ENCODE measurements around the gene ANKRD53. TPM values are rescaled to one million over a fixed set of nuclear protein-coding genes. Genes with fewer than 3 reads are reported as not detected.
A peak's percentile ranks its signal among the peaks of the same experiment; 100 is the strongest.

ANKRD53 gene
- total RNA-seq, 4 donors from 2014 or later: 1.8 to 3.7 TPM; not detected in 2

DNA sequence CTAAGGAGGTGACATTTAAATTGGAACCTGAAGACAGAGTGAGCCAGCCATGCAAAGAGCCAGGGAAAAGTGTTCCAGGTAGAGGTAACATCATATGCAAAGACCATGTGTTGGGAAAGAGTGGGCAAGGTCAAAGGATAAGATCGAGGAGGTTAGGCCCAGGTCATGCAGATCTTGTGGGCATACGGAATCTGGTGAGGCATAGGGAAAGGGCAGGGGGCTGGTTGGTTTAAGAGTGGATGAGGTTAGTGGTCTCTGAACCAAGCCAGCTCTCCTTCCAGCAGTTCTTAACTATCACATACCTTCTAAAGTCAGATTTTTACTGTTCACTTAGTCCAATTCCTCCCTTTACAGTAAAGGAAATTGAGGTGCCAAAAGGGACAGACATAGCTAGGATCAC is 3.0 kb downstream of the ANKRD53 start:
- no peak for TF ChIP-seq POLR2A (IDR thresholded peaks at IDR 0.05)
- TF ChIP-seq, protein P1, sequence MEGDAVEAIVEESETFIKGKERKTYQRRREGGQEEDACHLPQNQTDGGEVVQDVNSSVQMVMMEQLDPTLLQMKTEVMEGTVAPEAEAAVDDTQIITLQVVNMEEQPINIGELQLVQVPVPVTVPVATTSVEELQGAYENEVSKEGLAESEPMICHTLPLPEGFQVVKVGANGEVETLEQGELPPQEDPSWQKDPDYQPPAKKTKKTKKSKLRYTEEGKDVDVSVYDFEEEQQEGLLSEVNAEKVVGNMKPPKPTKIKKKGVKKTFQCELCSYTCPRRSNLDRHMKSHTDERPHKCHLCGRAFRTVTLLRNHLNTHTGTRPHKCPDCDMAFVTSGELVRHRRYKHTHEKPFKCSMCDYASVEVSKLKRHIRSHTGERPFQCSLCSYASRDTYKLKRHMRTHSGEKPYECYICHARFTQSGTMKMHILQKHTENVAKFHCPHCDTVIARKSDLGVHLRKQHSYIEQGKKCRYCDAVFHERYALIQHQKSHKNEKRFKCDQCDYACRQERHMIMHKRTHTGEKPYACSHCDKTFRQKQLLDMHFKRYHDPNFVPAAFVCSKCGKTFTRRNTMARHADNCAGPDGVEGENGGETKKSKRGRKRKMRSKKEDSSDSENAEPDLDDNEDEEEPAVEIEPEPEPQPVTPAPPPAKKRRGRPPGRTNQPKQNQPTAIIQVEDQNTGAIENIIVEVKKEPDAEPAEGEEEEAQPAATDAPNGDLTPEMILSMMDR (IDR thresholded peaks at IDR 0.05): no peak
- Histone ChIP-seq H3K4me1 (peaks cover 2 to 5% of the 10 kb centered on the region in 2 donors), H3K27me3 (no peaks in the 10 kb centered on the region), H3K9me3 (no peaks in the 10 kb centered on the region), H3K27ac (no peak overlapping the region), H3K4me3 (no peak overlapping the region), H3K36me3 (no peaks in the 10 kb centered on the region)
- intact Hi-C loops (cut with DNase I; ENCODE audit: low total_unique reads): no loop called here
- DNase-seq: no peak

DNA sequence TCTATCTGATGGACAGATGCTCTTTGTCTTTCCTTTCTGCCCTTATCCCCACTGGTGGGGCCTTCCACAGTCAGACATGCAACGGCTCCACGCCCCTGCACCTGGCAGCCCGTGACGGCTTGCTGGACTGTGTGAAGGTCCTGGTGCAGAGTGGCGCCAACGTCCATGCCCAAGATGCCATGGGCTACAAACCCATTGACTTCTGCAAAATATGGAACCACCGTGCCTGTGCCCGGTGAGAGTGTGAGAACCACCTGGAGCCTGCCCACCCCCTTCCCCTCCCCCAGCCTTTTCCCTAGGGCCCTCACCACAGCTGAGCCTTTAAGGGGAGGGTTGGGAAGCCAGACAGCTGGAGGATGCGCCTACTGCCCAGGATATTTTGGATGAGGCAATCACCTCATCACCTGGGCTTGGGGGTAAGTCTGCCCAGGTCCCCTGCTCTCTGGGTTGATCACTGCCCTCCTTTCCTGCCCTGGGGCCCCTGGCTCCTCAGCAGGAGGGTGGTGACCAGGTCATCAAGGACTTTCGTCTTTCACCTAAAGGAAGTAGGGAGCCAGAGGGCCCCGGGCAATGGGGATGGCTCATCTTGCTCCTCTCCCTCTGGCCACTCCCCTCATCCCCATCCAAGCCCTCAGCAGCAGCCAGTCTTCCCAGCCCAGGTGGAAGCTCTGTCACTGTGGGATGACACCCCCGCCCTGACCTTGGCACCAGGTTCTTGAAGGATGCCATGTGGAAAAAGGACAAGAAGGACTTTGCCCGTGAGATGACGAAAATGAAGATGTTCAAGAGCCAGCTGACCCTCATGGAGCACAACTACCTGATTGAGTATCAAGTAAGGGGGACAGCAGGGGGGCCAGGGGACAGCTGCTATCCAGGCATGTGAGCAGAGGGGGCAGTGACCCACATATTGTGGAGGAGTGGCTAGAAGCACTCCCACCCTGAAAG is 3.7 kb downstream of the ANKRD53 start:
- TF ChIP-seq POLR2A (IDR thresholded peaks at IDR 0.05): no peak
- TF ChIP-seq, protein P1 (IDR thresholded peaks at IDR 0.05): no peak
- no peak overlapping the region for H3K4me3 ChIP-seq
- peaks cover 0 to 5% of the 10 kb centered on the region in 2 donors for H3K4me1 ChIP-seq
- peak; percentile 9 to 14 for DNase-seq
- no peaks in the 10 kb centered on the region for H3K9me3 ChIP-seq
- intact Hi-C loops (cut with DNase I; ENCODE audit: low total_unique reads): no loop called here
- no peak overlapping the region for H3K27ac ChIP-seq
- H3K36me3 ChIP-seq: no peaks in the 10 kb centered on the region
- no peaks in the 10 kb centered on the region for H3K27me3 ChIP-seq

DNA sequence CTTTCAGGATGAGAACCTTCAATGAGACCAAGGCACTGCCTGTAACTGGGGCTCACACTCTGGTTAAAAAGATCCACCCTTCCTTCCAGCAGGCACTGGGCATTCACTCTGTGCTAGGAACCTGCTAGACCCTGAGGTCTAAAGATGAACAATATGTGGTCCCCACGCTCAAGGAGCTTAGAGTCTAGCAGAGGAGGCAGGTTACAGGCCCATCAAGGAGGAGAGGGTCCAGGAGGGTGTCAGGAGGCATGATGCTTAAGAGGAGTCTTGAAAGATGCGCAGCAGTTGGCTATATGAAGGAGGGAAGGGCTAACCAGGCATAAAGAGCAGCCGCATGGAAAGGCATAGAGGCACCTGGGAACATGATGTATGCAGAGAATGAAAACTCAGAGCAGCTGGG is 4.5 kb downstream of the ANKRD53 start:
- Histone ChIP-seq H3K4me3 (no peak overlapping the region), H3K36me3 (no peaks in the 10 kb centered on the region), H3K9me3 (no peaks in the 10 kb centered on the region), H3K4me1 (no peaks in the 10 kb centered on the region), H3K27ac (no peak overlapping the region), H3K27me3 (no peaks in the 10 kb centered on the region)
- intact Hi-C loops (cut with DNase I; ENCODE audit: low total_unique reads): no loop called here
- no peak for TF ChIP-seq POLR2A (IDR thresholded peaks at IDR 0.05)
- TF ChIP-seq, protein P1 (IDR thresholded peaks at IDR 0.05): no peak
- DNase-seq: peak in 1 of 2 donors; percentile 8

- H3K36me3 ChIP-seq: no peaks in the 10 kb centered on the region
- H3K4me3 ChIP-seq: no peak overlapping the region
- intact Hi-C loops (cut with DNase I; ENCODE audit: low total_unique reads): no loop called here
- no peaks in the 10 kb centered on the region for H3K4me1 ChIP-seq
- no peaks in the 10 kb centered on the region for H3K27me3 ChIP-seq
- peak in 1 of 2 donors; percentile 8 for DNase-seq
- H3K27ac ChIP-seq: no peak overlapping the region
- TF ChIP-seq, protein P1 (IDR thresholded peaks at IDR 0.05): no peak
- no peak for TF ChIP-seq POLR2A (IDR thresholded peaks at IDR 0.05)
- no peaks in the 10 kb centered on the region for H3K9me3 ChIP-seq
Measured at GRCh38 chr2:70983506-70984227, 5.2 kb downstream of the ANKRD53 start.

- intact Hi-C loops (cut with DNase I; ENCODE audit: low total_unique reads): no loop called here
- Histone ChIP-seq H3K9me3 (no peaks in the 10 kb centered on the region), H3K4me1 (no peaks in the 10 kb centered on the region), H3K27ac (no peak overlapping the region), H3K36me3 (no peaks in the 10 kb centered on the region), H3K4me3 (no peak overlapping the region), H3K27me3 (no peaks in the 10 kb centered on the region)
- peak in 1 of 2 donors; percentile 5 for DNase-seq
- TF ChIP-seq, protein P1 (IDR thresholded peaks at IDR 0.05): no peak
- TF ChIP-seq POLR2A (IDR thresholded peaks at IDR 0.05): no peak
Measured at GRCh38 chr2:70984228-70984575, 5.8 kb downstream of the ANKRD53 start.

Measured in uterus (tissue), 4 donors.